PC-3 (cell line): ENCODE results near the gene TMEM132D. TPM values are rescaled to one million over a fixed set of nuclear protein-coding genes. Genes with fewer than 3 reads are reported as not detected.
"Not testable (repeated sequence)": the region's sequence is repeated elsewhere in the genome, so short reads cannot be mapped to it uniquely, and the experiment has no call there.

ENCODE experiments used
- ATAC-seq: fragments of 200-7000 bp; cut with Tn5 transposase; 2 replicates; pipeline ENCODE4 v1.9.1; 2020; ENCODE audit warnings: mild to moderate bottlenecking, moderate library complexity
- BruUV-seq: library from RNA; stranded (reverse); fragments of 400-500 nt; replicated peaks from 2 replicates; lab custom pipeline; 2021; lab: Mats Ljungman, UMichigan
- CTCF ChIA-PET: fragments of 300-600 bp; sonication (Branson Sonifier 250); formaldehyde crosslinking; loops from one replicate; lab custom pipeline; 2022; ENCODE audit warnings: antibody characterized with exemption; lab: Charles Lee
- POLR2A ChIA-PET: fragments of 300-600 bp; sonication (Branson Sonifier 250); formaldehyde crosslinking; loops from one replicate; lab custom pipeline; 2022; ENCODE audit warnings: antibody characterized with exemption; ENCODE audit not compliant: unreplicated experiment; lab: Charles Lee
- DNase-seq: peaks from one replicate; pipeline ENCODE4 v3.0.0-alpha.2; 2015
- H2AFZ ChIP-seq: fragments of 300-600 bp; sonication (generic); 2 replicates; pipeline ENCODE4 v1.6.0; 2016; ENCODE audit warnings: antibody characterized with exemption, low read length
- H3F3A ChIP-seq: fragments of 300-600 bp; sonication (generic); one replicate; pipeline ENCODE4 v1.6.0; 2017; ENCODE audit warnings: antibody characterized with exemption, low read length, control low read depth, mild to moderate bottlenecking; ENCODE audit not compliant: unreplicated experiment
- H3K27ac ChIP-seq: fragments of 300-600 bp; sonication (generic); 2 replicates; pipeline ENCODE4 v1.5.1; 2016; ENCODE audit warnings: mild to moderate bottlenecking, low read length
- H3K27me3 ChIP-seq: fragments of 300-600 bp; sonication (generic); 2 replicates; pipeline ENCODE4 v1.6.1; 2016; ENCODE audit warnings: low read length, mixed read lengths
- H3K36me3 ChIP-seq: fragments of 300-600 bp; sonication (generic); 2 replicates; pipeline ENCODE4 v1.6.1; 2016; ENCODE audit warnings: low read depth, mixed run types, low read length, mixed read lengths
- H3K4me1 ChIP-seq: fragments of 300-600 bp; sonication (generic); 2 replicates; pipeline ENCODE4 v1.5.1; 2016; ENCODE audit warnings: low read length; ENCODE audit not compliant: insufficient read depth
- H3K4me2 ChIP-seq: fragments of 300-600 bp; sonication (generic); 2 replicates; pipeline ENCODE4 v1.6.0; 2016; ENCODE audit warnings: low read length
- H3K4me3 ChIP-seq: fragments of 300-600 bp; sonication (generic); 2 replicates; pipeline ENCODE4 v1.5.1; 2016; ENCODE audit warnings: mild to moderate bottlenecking, low read length, mixed read lengths
- H3K79me2 ChIP-seq: fragments of 300-600 bp; sonication (generic); 2 replicates; pipeline ENCODE4 v1.6.1; 2017; ENCODE audit warnings: low read length, mixed read lengths
- H3K9ac ChIP-seq: fragments of 300-600 bp; sonication (generic); 2 replicates; pipeline ENCODE4 v1.6.0; 2016; ENCODE audit warnings: mild to moderate bottlenecking, low read length
- H3K9me2 ChIP-seq: fragments of 300-600 bp; sonication (generic); replicated peaks from 2 replicates; pipeline ENCODE4 v1.6.1; 2016; ENCODE audit warnings: mixed run types, low read length, mixed read lengths
- H3K9me3 ChIP-seq: fragments of 300-600 bp; sonication (generic); 2 replicates; pipeline ENCODE4 v1.6.1; 2016; ENCODE audit warnings: low read length, mixed read lengths
- H4K20me1 ChIP-seq: fragments of 300-600 bp; sonication (generic); 2 replicates; pipeline ENCODE4 v1.6.1; 2016; ENCODE audit warnings: low read length, mixed read lengths
- EZH2 ChIP-seq: fragments of 300-600 bp; sonication (generic); IDR thresholded peaks from one replicate; pipeline ENCODE4 v1.6.1; 2017; ENCODE audit warnings: antibody characterized with exemption, mild to moderate bottlenecking, low read length; ENCODE audit not compliant: unreplicated experiment
- EZH2phosphoT487 ChIP-seq: fragments of 300-600 bp; sonication (generic); IDR thresholded peaks from 2 replicates; pipeline ENCODE4 v1.6.1; 2018; ENCODE audit warnings: mild to moderate bottlenecking, antibody characterized with exemption, low read length, borderline replicate concordance
- intact Hi-C: fragments of 100-400 bp; cut with micrococcal nuclease; formaldehyde crosslinking; loops from 2 replicates; pipeline ENCODE4 v1.9.0; 2023
- total RNA-seq: library from RNA; depleted of rRNA; stranded (reverse); fragments of >200 nt; gene quantifications from 2 replicates; pipeline ENCODE4 v1.2.3, GENCODE V29; 2014
- TF ChIP-seq, protein P1 (sequence below): fragments of 300-600 bp; sonication (generic); conservative IDR thresholded peaks from 2 replicates; pipeline ENCODE4 v1.5.1; 2017; ENCODE audit warnings: antibody characterized with exemption, low read depth, mild to moderate bottlenecking, low read length

TMEM132D gene
- total RNA-seq, 1 experiment from 2014 or later: not detected

DNA sequence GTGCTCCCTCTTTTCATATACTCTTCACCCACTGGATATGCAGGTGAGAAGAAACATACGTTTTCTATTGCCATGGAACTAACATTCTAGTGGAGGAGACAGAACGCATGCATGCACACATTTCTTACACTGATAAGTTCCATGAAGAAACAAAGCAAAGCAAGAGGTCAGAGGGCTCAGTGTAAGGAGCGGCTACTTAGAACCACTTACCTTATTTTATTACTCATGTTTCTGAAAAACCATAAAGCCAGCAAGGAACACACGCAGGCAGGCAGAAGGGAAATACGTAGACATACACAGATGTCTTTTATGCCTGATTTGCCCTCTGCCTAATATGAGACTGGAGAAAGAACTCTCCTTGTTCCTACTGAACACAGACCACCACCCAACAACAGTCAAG, 362.9 kb downstream of the TMEM132D start:
- no peak overlapping the region for H2AFZ ChIP-seq
- no peaks in the 10 kb centered on the region for H4K20me1 ChIP-seq
- H3K27ac ChIP-seq: no peak overlapping the region
- no peak overlapping the region for H3K4me3 ChIP-seq
- POLR2A ChIA-PET: no interaction called here
- DNase-seq (no peak), ATAC-seq (no peak)
- TF ChIP-seq EZH2 (no peak), EZH2phosphoT487 (no peak)
- TF ChIP-seq, protein P1, sequence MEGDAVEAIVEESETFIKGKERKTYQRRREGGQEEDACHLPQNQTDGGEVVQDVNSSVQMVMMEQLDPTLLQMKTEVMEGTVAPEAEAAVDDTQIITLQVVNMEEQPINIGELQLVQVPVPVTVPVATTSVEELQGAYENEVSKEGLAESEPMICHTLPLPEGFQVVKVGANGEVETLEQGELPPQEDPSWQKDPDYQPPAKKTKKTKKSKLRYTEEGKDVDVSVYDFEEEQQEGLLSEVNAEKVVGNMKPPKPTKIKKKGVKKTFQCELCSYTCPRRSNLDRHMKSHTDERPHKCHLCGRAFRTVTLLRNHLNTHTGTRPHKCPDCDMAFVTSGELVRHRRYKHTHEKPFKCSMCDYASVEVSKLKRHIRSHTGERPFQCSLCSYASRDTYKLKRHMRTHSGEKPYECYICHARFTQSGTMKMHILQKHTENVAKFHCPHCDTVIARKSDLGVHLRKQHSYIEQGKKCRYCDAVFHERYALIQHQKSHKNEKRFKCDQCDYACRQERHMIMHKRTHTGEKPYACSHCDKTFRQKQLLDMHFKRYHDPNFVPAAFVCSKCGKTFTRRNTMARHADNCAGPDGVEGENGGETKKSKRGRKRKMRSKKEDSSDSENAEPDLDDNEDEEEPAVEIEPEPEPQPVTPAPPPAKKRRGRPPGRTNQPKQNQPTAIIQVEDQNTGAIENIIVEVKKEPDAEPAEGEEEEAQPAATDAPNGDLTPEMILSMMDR: no peak
- H3F3A ChIP-seq: no peaks in the 10 kb centered on the region
- CTCF ChIA-PET: no interaction called here
- no peak overlapping the region for H3K9ac ChIP-seq
- BruUV-seq: no TSS peak
- H3K9me3 ChIP-seq: peaks cover 4% of the 10 kb centered on the region; the same call in 1 of the 2 replicates
- no peak overlapping the region for H3K4me2 ChIP-seq
- H3K4me1 ChIP-seq: no peaks in the 10 kb centered on the region; the same call in 1 of the 2 replicates
- H3K27me3 ChIP-seq: no peaks in the 10 kb centered on the region
- no peaks in the 10 kb centered on the region for H3K9me2 ChIP-seq
- no peaks in the 10 kb centered on the region for H3K79me2 ChIP-seq
- intact Hi-C loops: no loop called here
- no peaks in the 10 kb centered on the region for H3K36me3 ChIP-seq

GRCh38 chr12:129540249-129540648, 363.6 kb downstream of the TMEM132D start:
- no peaks in the 10 kb centered on the region for H3K9me2 ChIP-seq
- no TSS peak for BruUV-seq
- intact Hi-C loops: no loop called here
- H3K27me3 ChIP-seq: no peaks in the 10 kb centered on the region
- TF ChIP-seq, protein P1: no peak
- TF ChIP-seq EZH2 (no peak), EZH2phosphoT487 (no peak)
- H4K20me1 ChIP-seq: no peaks in the 10 kb centered on the region
- H3K4me1 ChIP-seq: no peaks in the 10 kb centered on the region; the same call in 1 of the 2 replicates
- no peak overlapping the region for H2AFZ ChIP-seq
- no peak overlapping the region for H3K4me2 ChIP-seq
- ATAC-seq (no peak), DNase-seq (peak; percentile 13)
- H3K36me3 ChIP-seq: no peaks in the 10 kb centered on the region
- no peaks in the 10 kb centered on the region for H3F3A ChIP-seq
- H3K9ac ChIP-seq: no peak overlapping the region
- no peaks in the 10 kb centered on the region for H3K79me2 ChIP-seq
- peaks cover 4% of the 10 kb centered on the region; the same call in 1 of the 2 replicates for H3K9me3 ChIP-seq
- H3K4me3 ChIP-seq: no peak overlapping the region
- H3K27ac ChIP-seq: no peak overlapping the region
- ChIA-PET CTCF (no interaction called here), POLR2A (no interaction called here)

DNA sequence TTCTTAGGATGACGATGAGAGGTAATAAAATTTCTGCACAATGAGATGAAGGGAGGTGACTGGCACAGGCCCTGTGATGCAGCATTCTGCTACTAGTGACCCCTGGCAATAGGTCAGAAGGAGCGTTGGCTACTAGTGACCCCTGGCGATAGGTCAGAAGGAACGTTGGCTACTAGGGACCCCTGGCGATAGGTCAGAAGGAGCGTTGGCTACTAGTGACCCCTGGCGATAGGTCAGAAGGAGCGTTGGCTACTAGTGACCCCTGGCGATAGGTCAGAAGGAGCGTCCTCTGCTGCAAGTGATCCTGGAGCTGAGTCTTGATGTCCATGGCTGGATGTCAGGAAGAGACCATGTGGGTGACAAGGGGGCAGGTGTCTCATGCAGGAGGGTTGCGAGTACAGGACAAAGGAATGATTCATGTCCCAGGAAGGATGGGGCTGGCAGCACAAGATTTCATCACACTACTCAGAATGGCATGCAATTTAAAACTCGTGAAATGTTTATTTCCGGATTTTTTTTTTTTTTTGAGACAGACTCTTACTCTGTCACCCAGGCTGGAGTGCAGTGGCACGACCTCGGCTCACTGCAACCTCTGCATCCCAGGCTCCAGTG, 365.0 kb downstream of the TMEM132D start:
- POLR2A ChIA-PET, intact Hi-C loops, H2AFZ ChIP-seq, H3K36me3 ChIP-seq, ATAC-seq, H3K79me2 ChIP-seq, H3K9me3 ChIP-seq, H3F3A ChIP-seq, H3K9me2 ChIP-seq, BruUV-seq, H3K9ac ChIP-seq, H3K27me3 ChIP-seq, H3K4me1 ChIP-seq, CTCF ChIA-PET, H3K27ac ChIP-seq, H3K4me2 ChIP-seq, H4K20me1 ChIP-seq, H3K4me3 ChIP-seq: not testable (repeated sequence)
- peak; percentile 3 for DNase-seq
